Testis (tissue), 3 donors: ENCODE results near the gene PRKG1. TPM values are rescaled to one million over a fixed set of nuclear protein-coding genes. Genes with fewer than 3 reads are reported as not detected.
A peak's percentile ranks its signal among the peaks of the same experiment; 100 is the strongest.

Source experiments
- DNase-seq: peaks from one replicate; pipeline ENCODE4 v3.0.0-alpha.2; 2019
- H3K27ac ChIP-seq, 2 donors: fragments of 200-600 bp; sonication (generic); one replicate each; pipeline ENCODE4 v1.5.1; 2019
- H3K27me3 ChIP-seq: fragments of 200-600 bp; sonication (generic); one replicate; pipeline ENCODE4 v1.5.1; 2019
- H3K36me3 ChIP-seq: fragments of 200-600 bp; sonication (generic); one replicate; pipeline ENCODE4 v1.5.1; 2017; ENCODE audit warnings: low read depth; ENCODE audit errors: missing control alignments
- H3K4me1 ChIP-seq: fragments of 200-600 bp; sonication (generic); one replicate; pipeline ENCODE4 v1.5.1; 2019
- H3K4me3 ChIP-seq, 2 donors: fragments of 200-600 bp; sonication (generic); one replicate each; pipeline ENCODE4 v1.5.1; 2017 to 2019
- H3K9me3 ChIP-seq: fragments of 200-600 bp; sonication (generic); one replicate; pipeline ENCODE4 v1.5.1; 2017
- POLR2A ChIP-seq: fragments of 450-650 bp; IDR thresholded peaks from one replicate; pipeline ENCODE4 v1.6.1; 2017; ENCODE audit warnings: antibody characterized with exemption, mild to moderate bottlenecking, moderate library complexity
- WGBS, 2 donors: methylation state at CpG; one replicate each; pipeline ENCODE4 v1.1.5; 2018; 5-methylcytosine and 5-hydroxymethylcytosine counted together
- intact Hi-C: fragments of 100-400 bp; cut with DNase I; formaldehyde crosslinking; loops from one replicate; pipeline ENCODE4 v1.15.1; 2023; ENCODE audit warnings: low total_unique reads
- polyA plus RNA-seq: library from polyadenylated mRNA; stranded (reverse); fragments of 350-450 nt; fragmentation: Illumina TruSeq; extraction: RNeasy Lipid Tissue Mini Kit (QIAGEN cat#74804); gene quantifications from one replicate; pipeline ENCODE4 v1.2.3, GENCODE V29; 2014; ENCODE audit warnings: low read depth, low replicate concordance; ENCODE audit not compliant: insufficient read depth
- total RNA-seq, 2 donors: library from RNA; depleted of rRNA; stranded (reverse); fragments of >200 nt; gene quantifications; one replicate each; pipeline ENCODE4 v1.2.3, GENCODE V29; 2016
- TF ChIP-seq, protein P1 (sequence below), 3 experiments: fragments of 450-650 bp in 2 of 3; fragments of 200-600 bp in 1 of 3; sonication (generic) in 1 of 3; IDR thresholded peaks; one replicate each; pipeline ENCODE4 v1.5.1; 2016 to 2019; ENCODE audit warnings: antibody characterized with exemption in 3 of 3, mild to moderate bottlenecking in 2 of 3, moderate library complexity in 1 of 3

The PRKG1 gene
- total and polyA plus RNA-seq, 3 donors from 2014 or later: 6.3 to 15.3 (median 12.5) TPM

- Histone ChIP-seq H3K9me3 (no peaks in the 10 kb centered on the region), H3K27ac (no peak overlapping the region), H3K4me3 (no peak overlapping the region), H3K36me3 (no peaks in the 10 kb centered on the region), H3K27me3 (no peaks in the 10 kb centered on the region), H3K4me1 (no peaks in the 10 kb centered on the region)
- intact Hi-C loops: no loop called here
- TF ChIP-seq, protein P1, sequence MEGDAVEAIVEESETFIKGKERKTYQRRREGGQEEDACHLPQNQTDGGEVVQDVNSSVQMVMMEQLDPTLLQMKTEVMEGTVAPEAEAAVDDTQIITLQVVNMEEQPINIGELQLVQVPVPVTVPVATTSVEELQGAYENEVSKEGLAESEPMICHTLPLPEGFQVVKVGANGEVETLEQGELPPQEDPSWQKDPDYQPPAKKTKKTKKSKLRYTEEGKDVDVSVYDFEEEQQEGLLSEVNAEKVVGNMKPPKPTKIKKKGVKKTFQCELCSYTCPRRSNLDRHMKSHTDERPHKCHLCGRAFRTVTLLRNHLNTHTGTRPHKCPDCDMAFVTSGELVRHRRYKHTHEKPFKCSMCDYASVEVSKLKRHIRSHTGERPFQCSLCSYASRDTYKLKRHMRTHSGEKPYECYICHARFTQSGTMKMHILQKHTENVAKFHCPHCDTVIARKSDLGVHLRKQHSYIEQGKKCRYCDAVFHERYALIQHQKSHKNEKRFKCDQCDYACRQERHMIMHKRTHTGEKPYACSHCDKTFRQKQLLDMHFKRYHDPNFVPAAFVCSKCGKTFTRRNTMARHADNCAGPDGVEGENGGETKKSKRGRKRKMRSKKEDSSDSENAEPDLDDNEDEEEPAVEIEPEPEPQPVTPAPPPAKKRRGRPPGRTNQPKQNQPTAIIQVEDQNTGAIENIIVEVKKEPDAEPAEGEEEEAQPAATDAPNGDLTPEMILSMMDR (IDR thresholded peaks at IDR 0.05): no peak
- no peak for TF ChIP-seq POLR2A
- DNase-seq: no peak
These were observed 1045.2 kb downstream of the PRKG1 start for GRCh38 chr10:52119507-52119906.

- Histone ChIP-seq H3K27me3 (no peaks in the 10 kb centered on the region), H3K27ac (no peak overlapping the region), H3K36me3 (no peaks in the 10 kb centered on the region), H3K9me3 (no peaks in the 10 kb centered on the region), H3K4me3 (no peak overlapping the region), H3K4me1 (no peaks in the 10 kb centered on the region)
- TF ChIP-seq POLR2A: no peak
- TF ChIP-seq, protein P1 (IDR thresholded peaks at IDR 0.05): no peak
- 66 to 70% methylated on average over 4 of the region's 4 CpGs for WGBS, 2 donors
- intact Hi-C loops: no loop called here
- DNase-seq: no peak
These were observed 1047.4 kb downstream of the PRKG1 start for GRCh38 chr10:52121688-52122087.

GRCh38 chr10:52128056-52128683 lies 1053.9 kb downstream of the PRKG1 start:
- Histone ChIP-seq H3K27ac (no peak overlapping the region), H3K27me3 (no peaks in the 10 kb centered on the region), H3K4me3 (no peak overlapping the region), H3K9me3 (no peaks in the 10 kb centered on the region), H3K36me3 (no peaks in the 10 kb centered on the region), H3K4me1 (no peaks in the 10 kb centered on the region)
- intact Hi-C loops: no loop called here
- peak; percentile 64 for DNase-seq
- TF ChIP-seq POLR2A: no peak
- TF ChIP-seq, protein P1 (IDR thresholded peaks at IDR 0.05): no peak
- WGBS, 2 donors: 51 to 69% methylated on average over 8 of the region's 8 CpGs

DNA sequence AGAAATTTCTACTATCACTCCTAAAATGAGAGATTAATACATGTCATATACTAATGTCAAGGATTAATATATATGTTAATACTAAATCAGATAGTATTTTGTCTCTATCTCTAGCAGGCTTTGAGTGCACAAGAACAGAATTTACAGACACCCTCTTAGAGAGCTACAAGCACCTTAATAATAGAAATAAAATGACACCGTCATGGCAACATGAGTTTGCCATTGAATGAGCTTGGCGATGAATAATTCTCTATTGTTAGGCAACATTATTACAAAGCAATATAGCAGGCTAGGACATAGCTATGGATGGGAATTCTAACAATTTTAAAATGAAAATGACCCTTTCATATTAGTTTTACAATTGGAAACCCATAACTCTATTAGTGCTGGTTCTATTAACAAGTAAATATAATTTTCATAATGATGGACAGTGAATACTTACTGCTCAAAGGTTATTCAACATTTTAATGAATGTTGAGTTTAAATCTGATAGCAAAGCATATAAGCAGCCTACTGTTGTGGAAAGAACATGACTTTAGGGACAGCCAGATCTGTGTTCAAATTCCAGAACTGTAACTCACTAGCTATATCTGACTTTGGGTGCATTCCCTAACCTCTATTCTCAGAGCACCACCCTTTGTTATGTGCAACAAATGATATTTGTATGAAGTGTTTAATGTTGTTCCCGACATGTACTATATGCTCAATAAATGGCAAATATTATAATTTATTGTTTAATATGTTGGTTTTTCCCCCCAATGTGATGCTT lies 1055.3 kb downstream of the PRKG1 start:
- Histone ChIP-seq H3K9me3 (no peaks in the 10 kb centered on the region), H3K4me3 (no peak overlapping the region), H3K27me3 (no peaks in the 10 kb centered on the region), H3K4me1 (no peaks in the 10 kb centered on the region), H3K27ac (no peak overlapping the region), H3K36me3 (no peaks in the 10 kb centered on the region)
- WGBS, 2 donors: 91 to 98% methylated on average over 3 of the region's 3 CpGs
- no peak for TF ChIP-seq POLR2A
- TF ChIP-seq, protein P1 (IDR thresholded peaks at IDR 0.05): no peak
- no peak for DNase-seq
- intact Hi-C loops: no loop called here
